A673 (cell line): Measurements from ENCODE around the gene CREB3L1.

Experiments
- CTCF ChIP-seq: fragments of 300-800, 200-600 bp; sonication (generic); conservative IDR thresholded peaks from 2 replicates; pipeline ENCODE4 v1.5.1; 2017; ENCODE audit warnings: low read depth, mild to moderate bottlenecking, antibody characterized with exemption, low read length, moderate library complexity, mixed read lengths
- EZH2 ChIP-seq: fragments of 200-600 bp; sonication (generic); IDR thresholded peaks from 2 replicates; pipeline ENCODE4 v1.6.1; 2017; ENCODE audit warnings: borderline replicate concordance, low read depth, mild to moderate bottlenecking, mixed read lengths, antibody characterized with exemption, low read length; ENCODE audit not compliant: poor library complexity, severe bottlenecking

- TF ChIP-seq CTCF (no peak), EZH2 (no peak)
Observed at GRCh38 chr11:46350695-46351094, 73.2 kb downstream of the CREB3L1 start.
